Effector memory CD4-positive, alpha-beta T cell (primary cell): ENCODE measurements around the gene RAB11FIP3.

Source experiments
- DNase-seq, 3 donors: peaks; one replicate each; pipeline ENCODE4 v3.0.0-alpha.2; 2020
- H3K27ac ChIP-seq: 2 replicates; pipeline ENCODE4 v1.7.0; 2013; ENCODE audit warnings: mild to moderate bottlenecking, low read length, moderate library complexity; ENCODE audit not compliant: insufficient read depth, poor library complexity, severe bottlenecking
- H3K27me3 ChIP-seq: replicated peaks from 2 replicates; pipeline ENCODE4 v1.7.0; 2013; ENCODE audit warnings: mild to moderate bottlenecking, low read length; ENCODE audit not compliant: insufficient read depth, control insufficient read depth, poor library complexity, severe bottlenecking
- H3K36me3 ChIP-seq: 2 replicates; pipeline ENCODE4 v1.7.0; 2013; ENCODE audit warnings: mild to moderate bottlenecking, low read length, moderate library complexity; ENCODE audit not compliant: control insufficient read depth, insufficient read depth
- H3K4me1 ChIP-seq: 2 replicates; pipeline ENCODE4 v1.7.0; 2013; ENCODE audit warnings: low read length, mild to moderate bottlenecking; ENCODE audit not compliant: control insufficient read depth, insufficient read depth, poor library complexity, severe bottlenecking
- H3K4me3 ChIP-seq: 2 replicates; pipeline ENCODE4 v1.7.0; 2013; ENCODE audit warnings: low read length, low read depth, mild to moderate bottlenecking; ENCODE audit not compliant: insufficient read depth, poor library complexity, severe bottlenecking
- H3K9me3 ChIP-seq: 2 replicates; pipeline ENCODE4 v1.7.0; 2013; ENCODE audit warnings: mild to moderate bottlenecking, low read length, moderate library complexity; ENCODE audit not compliant: control insufficient read depth

Gene RAB11FIP3

DNA sequence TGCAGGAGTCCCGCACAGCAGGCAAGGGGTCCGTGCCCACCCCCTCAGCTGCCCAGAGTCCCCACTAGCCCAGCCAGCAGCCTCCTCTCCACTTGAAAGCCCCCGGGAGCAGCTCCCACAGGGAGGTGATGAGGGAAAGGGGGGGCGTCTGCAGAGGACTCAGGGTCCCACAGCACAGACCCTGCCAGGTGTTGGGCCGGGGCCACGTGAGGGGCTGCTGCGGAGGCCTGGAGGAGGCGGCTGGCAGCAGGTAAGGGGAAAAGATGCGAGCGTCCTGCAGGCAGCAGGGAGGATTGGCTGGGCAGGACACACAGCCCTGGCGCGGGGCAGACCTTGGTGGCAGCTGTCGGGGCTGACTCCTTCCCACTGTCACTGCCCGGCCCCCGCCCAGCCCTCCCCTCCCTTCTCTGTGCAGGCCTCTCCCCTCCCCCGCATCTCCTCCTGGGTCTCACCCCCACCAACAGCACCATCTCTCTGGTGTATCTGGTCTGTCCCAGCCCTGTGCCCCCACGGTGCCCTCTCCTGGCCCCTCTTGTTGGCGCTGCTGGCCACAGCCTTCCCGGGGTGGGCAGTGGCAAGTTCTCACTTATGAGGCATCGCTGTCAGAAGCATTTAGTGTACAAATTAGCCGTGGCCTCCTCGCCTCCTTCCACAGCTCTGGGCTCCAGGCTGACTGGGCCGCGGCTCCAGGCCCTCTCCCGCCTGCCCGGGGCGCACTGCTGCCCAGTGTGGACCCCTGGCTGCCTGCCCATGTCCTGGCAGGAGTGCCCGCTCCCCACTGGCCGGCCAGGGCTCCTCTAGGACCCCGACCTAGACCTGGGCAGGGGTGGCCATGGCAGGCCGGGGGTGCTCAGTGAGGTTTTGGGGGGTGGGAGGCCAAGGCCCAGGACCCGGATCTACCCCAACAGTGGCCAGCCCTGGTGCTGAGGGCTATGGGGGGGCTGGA, 130.4 kb downstream of the RAB11FIP3 start:
- no peak for DNase-seq
- Histone ChIP-seq H3K4me1 (no peaks in the 10 kb centered on the region), H3K36me3 (peaks cover 17% of the 10 kb centered on the region), H3K4me3 (no peak overlapping the region), H3K27ac (no peak overlapping the region), H3K27me3 (peaks cover 16% of the 10 kb centered on the region), H3K9me3 (no peaks in the 10 kb centered on the region)

DNA sequence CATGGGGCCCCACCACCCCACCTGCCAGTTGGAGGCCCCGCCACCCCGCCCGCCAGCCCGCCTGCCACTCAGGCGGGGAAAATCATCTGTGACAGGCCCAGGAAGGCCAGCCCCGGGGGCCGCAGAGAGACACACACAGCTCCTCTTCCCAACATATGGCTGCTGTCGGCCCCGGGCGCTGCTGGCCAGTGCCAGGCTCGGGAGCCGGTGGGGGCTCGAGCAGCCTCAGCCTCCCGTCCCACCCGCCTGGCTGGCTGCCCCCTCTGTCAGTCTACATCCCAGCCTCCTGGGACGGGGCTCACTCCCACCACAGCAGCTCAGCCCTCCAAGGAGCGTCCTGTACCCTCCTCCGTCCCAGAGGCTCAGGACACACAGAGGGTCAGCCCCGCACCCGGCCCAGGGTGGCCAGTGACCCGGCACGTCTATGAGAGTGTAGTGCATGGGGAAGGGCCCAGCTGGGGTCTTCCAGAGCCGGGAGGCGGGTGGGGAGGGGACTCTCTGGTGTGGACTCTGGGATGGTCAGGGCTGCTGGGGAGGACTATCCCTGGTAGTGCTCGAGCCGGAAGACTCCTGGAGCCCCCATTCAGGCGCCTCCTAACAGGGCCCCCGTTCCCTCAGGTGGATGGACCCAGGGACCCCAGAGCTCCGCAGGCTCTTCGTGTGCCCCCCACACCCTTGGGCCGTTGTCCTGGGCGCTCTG, 131.2 kb downstream of the RAB11FIP3 start:
- no peaks in the 10 kb centered on the region for H3K9me3 ChIP-seq
- H3K27ac ChIP-seq = no peak overlapping the region
- DNase-seq = no peak
- H3K36me3 ChIP-seq = peaks cover 14% of the 10 kb centered on the region
- H3K4me3 ChIP-seq = no peak overlapping the region
- H3K27me3 ChIP-seq = peaks cover 22% of the 10 kb centered on the region
- no peaks in the 10 kb centered on the region for H3K4me1 ChIP-seq

DNA sequence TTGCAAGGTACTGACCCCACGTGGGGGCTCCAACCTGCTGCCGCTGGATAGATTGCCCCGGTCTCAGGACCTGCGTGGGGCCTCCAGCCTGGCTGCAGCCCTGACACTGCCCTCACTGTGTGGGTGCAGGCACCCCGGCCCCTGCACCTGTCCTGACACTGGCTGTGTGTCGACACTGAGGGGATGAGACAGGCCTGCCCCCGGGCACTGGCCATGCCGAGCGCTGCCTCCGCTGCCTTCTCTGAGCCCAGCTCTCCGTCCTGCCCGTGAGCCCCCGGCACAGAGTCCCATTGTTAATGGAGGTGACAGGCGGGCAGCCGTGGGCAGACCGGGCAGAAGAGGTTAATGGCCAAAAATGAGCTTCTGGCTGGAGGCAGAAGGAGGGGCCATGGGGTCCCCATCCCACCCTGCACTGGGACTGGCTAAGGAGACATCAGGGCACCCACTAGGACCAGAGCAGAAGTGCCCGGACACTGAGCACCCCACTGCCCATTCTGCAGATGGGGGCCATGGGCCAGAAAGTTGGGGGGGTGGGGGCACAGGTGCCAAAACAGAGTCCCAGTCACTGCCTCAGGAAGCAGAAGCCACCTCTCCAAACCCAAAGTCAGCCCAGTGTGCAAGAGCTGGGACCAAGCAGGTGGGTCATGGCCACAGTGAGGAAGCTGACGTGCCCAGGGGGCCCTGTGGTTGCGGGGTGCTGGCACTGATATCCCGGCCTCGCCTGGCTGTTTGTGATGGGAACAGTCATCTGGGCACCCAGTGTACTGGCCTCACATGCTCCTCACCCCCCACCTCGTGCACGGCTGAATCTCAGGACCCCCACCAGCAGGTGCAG, 132.2 kb downstream of the RAB11FIP3 start:
- no peaks in the 10 kb centered on the region for H3K4me1 ChIP-seq
- H3K4me3 ChIP-seq = no peak overlapping the region
- no peaks in the 10 kb centered on the region for H3K9me3 ChIP-seq
- no peak overlapping the region for H3K27ac ChIP-seq
- peaks cover 22% of the 10 kb centered on the region for H3K27me3 ChIP-seq
- DNase-seq = no peak
- peaks cover 6% of the 10 kb centered on the region for H3K36me3 ChIP-seq

- no peak for DNase-seq
- no peaks in the 10 kb centered on the region for H3K9me3 ChIP-seq
- H3K36me3 ChIP-seq = peaks cover 2% of the 10 kb centered on the region
- H3K27me3 ChIP-seq = peaks cover 22% of the 10 kb centered on the region
- H3K4me3 ChIP-seq = no peak overlapping the region
- H3K4me1 ChIP-seq = no peaks in the 10 kb centered on the region
- H3K27ac ChIP-seq = no peak overlapping the region
Measured at GRCh38 chr16:558298-559020, 133.0 kb downstream of the RAB11FIP3 start.

GRCh38 chr16:559021-559380, 133.6 kb downstream of the RAB11FIP3 start:
- no peaks in the 10 kb centered on the region for H3K9me3 ChIP-seq
- no peak overlapping the region for H3K27ac ChIP-seq
- no peak for DNase-seq
- H3K4me3 ChIP-seq = no peak overlapping the region
- H3K4me1 ChIP-seq = no peaks in the 10 kb centered on the region
- no peaks in the 10 kb centered on the region for H3K36me3 ChIP-seq
- peaks cover 22% of the 10 kb centered on the region for H3K27me3 ChIP-seq

DNA sequence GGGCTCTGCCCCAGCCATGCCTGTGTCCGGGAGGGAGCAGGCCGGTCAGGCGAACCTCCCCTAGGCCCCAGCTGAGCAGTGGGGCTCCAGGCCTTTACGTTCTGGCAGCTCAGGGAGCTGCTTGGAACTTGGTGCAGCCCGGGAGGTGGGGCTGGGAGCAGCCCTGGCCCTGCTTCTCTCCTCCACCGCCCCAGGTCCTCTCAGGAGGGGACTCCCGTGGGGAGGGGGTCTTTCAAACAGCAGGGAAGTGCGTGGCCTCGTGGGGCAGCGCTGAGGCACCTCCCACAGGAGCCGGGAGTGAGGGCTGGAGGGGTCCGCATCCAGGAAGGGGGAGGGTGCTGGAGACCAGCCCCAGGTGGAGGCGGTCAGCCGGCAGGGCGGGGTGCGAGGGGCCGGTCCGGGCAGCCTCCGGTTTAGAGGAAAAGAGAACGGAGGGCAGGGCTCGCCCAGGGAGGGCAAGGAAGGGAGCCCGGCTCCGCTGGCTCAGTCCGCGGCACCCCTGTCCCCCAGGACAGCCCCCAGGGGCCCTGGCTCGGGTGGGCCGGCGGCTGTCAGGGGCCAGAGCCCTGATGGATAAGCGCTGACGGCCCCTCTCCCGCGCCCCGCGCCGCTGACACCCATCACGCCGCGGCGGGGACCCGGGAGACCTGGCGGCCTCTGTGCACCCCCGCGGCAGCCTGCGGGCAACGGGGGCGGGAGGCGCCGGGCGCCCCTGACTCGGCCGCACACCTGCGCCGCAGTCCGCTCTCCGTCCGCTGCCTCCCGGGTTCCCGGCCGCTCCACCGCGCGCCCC, 134.2 kb downstream of the RAB11FIP3 start:
- no peaks in the 10 kb centered on the region for H3K9me3 ChIP-seq
- no peak for DNase-seq
- H3K27ac ChIP-seq = no peak overlapping the region
- peaks cover 22% of the 10 kb centered on the region for H3K27me3 ChIP-seq
- H3K4me3 ChIP-seq = no peak overlapping the region
- no peaks in the 10 kb centered on the region for H3K4me1 ChIP-seq
- H3K36me3 ChIP-seq = no peaks in the 10 kb centered on the region

DNA sequence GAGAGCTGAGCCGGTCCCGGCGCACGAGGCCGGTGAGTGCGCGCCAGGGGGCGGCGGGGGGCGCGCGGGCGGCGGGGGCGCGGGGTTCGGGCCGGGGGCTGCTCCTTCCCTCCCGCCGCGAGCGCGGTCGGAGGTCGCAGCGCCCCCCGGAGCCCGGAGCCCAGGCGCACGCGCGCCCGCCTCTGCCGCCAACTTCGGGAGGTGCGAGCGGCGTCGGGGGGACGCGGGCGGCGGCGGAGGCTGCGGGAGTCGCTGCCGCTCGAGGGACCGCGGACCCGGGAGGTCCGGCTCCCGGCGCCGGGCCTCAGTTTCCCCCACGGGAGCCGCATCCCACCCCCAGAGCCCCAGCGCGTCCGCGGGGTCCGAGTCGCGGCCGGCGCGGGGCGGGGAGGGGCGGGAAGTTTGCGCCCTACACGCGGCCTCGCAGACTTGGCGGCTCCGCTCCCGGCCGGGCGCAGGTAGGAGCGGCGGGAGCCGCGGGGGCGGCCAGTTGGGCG, 134.8 kb downstream of the RAB11FIP3 start, which contains the start of gene PRR35:
Gene PRR35, plus strand, starts transcription at position 191 of the 497 bp plus-strand sequence. CDS start 2,901 bp downstream, outside the sequence.
- H3K4me3 ChIP-seq = no peak within 1 kb of the TSS
- no peaks in the 10 kb centered on the region for H3K36me3 ChIP-seq
- H3K9me3 ChIP-seq = no peaks in the 10 kb centered on the region
- no peak within 1 kb of the TSS for H3K27ac ChIP-seq
- no peaks in the 10 kb centered on the region for H3K4me1 ChIP-seq
- DNase-seq = no peak
- peaks cover 22% of the 10 kb centered on the region for H3K27me3 ChIP-seq

DNA sequence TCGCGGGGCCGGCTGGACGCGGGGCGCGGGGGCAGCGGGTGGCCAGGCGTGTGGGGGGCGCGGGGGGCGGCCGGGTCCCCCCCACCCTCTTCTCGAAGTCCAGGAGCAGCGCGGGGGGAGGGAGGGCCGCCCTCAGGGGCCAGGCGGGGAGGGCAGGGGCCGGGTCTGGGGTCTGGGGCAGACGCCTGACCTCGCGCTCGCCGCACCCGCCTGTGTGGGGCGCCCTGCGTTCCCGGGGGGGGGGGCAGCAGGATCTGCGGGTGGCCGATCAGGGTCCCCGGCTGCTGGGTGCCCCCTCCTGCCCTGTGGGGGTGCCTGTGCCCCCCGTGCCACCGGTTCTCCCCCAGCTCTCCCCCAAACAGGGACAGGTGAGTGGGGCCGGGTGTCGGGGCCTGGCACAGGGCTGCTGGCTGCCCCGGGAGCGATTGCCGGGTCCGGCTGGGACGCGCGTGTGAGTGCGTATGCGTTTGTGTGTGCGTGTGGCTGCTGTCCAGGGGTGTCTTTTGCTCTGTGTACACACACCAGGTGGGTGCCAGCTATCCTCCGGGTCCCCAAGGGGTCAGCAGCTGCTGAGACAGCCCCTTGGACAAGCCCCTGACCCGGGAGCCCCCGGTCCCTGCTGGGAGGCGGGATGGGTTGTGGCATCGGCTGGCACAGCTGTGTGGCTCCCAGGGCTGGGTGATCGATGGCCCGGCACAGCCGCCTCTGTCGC, 135.4 kb downstream of the RAB11FIP3 start:
- H3K27me3 ChIP-seq = peaks cover 22% of the 10 kb centered on the region
- no peak overlapping the region for H3K4me3 ChIP-seq
- H3K9me3 ChIP-seq = no peaks in the 10 kb centered on the region
- DNase-seq = no peak
- no peaks in the 10 kb centered on the region for H3K4me1 ChIP-seq
- no peaks in the 10 kb centered on the region for H3K36me3 ChIP-seq
- no peak overlapping the region for H3K27ac ChIP-seq
